HEK293 (cell line): ENCODE results near the gene ZBTB17.

Source experiments
- CTCF ChIP-seq: fragments of 450-650 bp; formaldehyde crosslinking; IDR thresholded peaks from 2 replicates; pipeline ENCODE4 v1.5.1; 2016; ENCODE audit warnings: missing biosample characterization, missing genetic modification characterization
- SP2 ChIP-seq: fragments of 450-650 bp; formaldehyde crosslinking; IDR thresholded peaks from 2 replicates; pipeline ENCODE4 v1.5.1; 2016; ENCODE audit warnings: missing biosample characterization, missing genetic modification characterization
- ZBTB17 ChIP-seq: fragments of 450-650 bp; formaldehyde crosslinking; IDR thresholded peaks from 2 replicates; pipeline ENCODE4 v1.5.1; 2016; ENCODE audit warnings: missing biosample characterization, missing genetic modification characterization
- ZBTB48 ChIP-seq: fragments of 450-650 bp; formaldehyde crosslinking; IDR thresholded peaks from 2 replicates; pipeline ENCODE4 v1.5.1; 2016; ENCODE audit warnings: missing biosample characterization, missing genetic modification characterization
- ZNF133 ChIP-seq: fragments of 450-650 bp; formaldehyde crosslinking; IDR thresholded peaks from 2 replicates; pipeline ENCODE4 v1.5.1; 2016; ENCODE audit warnings: missing biosample characterization, missing genetic modification characterization
- ZNF146 ChIP-seq: fragments of 450-650 bp; formaldehyde crosslinking; IDR thresholded peaks from 2 replicates; pipeline ENCODE4 v1.5.1; 2016; ENCODE audit warnings: missing biosample characterization, missing genetic modification characterization
- ZNF404 ChIP-seq: fragments of 450-650 bp; formaldehyde crosslinking; IDR thresholded peaks from 2 replicates; pipeline ENCODE4 v1.5.1; 2017; ENCODE audit warnings: missing biosample characterization, missing genetic modification characterization
- ZNF514 ChIP-seq: fragments of 450-650 bp; formaldehyde crosslinking; IDR thresholded peaks from 2 replicates; pipeline ENCODE4 v1.5.1; 2016; ENCODE audit warnings: missing biosample characterization, missing genetic modification characterization
- ZNF548 ChIP-seq: fragments of 450-650 bp; formaldehyde crosslinking; IDR thresholded peaks from 2 replicates; pipeline ENCODE4 v1.5.1; 2016; ENCODE audit warnings: missing biosample characterization, missing genetic modification characterization
- ZNF830 ChIP-seq: fragments of 450-650 bp; IDR thresholded peaks from 2 replicates; pipeline ENCODE4 v1.5.0; 2018; ENCODE audit warnings: missing biosample characterization, missing genetic modification characterization, low read depth, mild to moderate bottlenecking, moderate library complexity
- ZSCAN16 ChIP-seq: fragments of 450-650 bp; formaldehyde crosslinking; IDR thresholded peaks from 2 replicates; pipeline ENCODE4 v1.5.1; 2016; ENCODE audit warnings: missing biosample characterization, missing genetic modification characterization

- TF ChIP-seq CTCF (tag by site-specific recombination) (no peak), ZNF133 (no peak), ZNF830 (tag by site-specific recombination) (no peak), ZBTB48 (no peak), ZBTB17 (tag by site-specific recombination) (no peak), ZNF146 (tag by site-specific recombination) (no peak), ZNF548 (tag by site-specific recombination) (no peak), ZNF514 (tag by site-specific recombination) (no peak), SP2 (tag by site-specific recombination) (no peak), ZNF404 (tag by site-specific recombination) (no peak), ZSCAN16 (tag by site-specific recombination) (no peak)
Observed at GRCh38 chr1:15993666-15994065, 17.8 kb upstream of the ZBTB17 start.
